Measurements from ENCODE around the gene CD200R1L. TPM values are rescaled to one million over a fixed set of nuclear protein-coding genes. Genes with fewer than 3 reads are reported as not detected.

The CD200R1L gene
- total and polyA plus RNA-seq, 2 experiments from 2014 or later = not detected

DNA sequence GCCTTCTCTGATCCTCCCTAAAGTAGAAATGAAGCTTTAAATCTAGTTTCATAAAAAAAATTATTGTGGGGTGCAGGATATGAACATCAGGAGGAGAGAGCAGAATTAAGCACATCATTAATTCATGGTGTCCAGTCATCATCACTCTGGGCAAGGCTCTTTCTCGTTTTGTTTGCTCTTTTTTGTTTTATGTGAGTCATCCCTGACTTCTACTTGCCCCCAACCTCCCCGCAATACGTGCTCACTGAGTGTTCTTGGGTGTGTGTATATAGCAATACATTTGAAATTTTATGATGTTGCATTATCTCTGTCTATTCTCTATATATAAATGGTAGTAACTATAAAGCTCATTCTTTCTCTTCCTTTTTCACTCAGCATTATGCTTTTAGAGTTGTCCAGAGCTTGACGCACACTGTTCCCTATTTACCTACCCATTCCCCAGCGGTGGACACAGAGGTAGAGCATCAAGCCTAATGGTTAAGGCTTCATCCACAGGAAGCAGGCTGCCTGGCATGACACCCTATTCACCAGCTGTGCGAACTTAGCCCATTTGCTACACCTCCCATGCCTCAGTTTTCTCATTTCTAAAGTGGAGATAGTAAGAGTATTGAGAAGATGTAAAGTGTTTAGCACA is 72.3 kb downstream of the CD200R1L start:
- no peak overlapping the region for H3K4me2 ChIP-seq
- H4K20me1 ChIP-seq (ENCODE audit: insufficient read depth, poor library complexity, severe bottlenecking) = no peaks in the 10 kb centered on the region
- H3K9me3 ChIP-seq (ENCODE audit: low read depth) = no peaks in the 10 kb centered on the region
- DNase-seq (ENCODE audit: low spot score) = no peak
- no peak overlapping the region for H2AFZ ChIP-seq
- no peaks in the 10 kb centered on the region for H3K4me1 ChIP-seq (ENCODE audit: insufficient read depth)
- H3K36me3 ChIP-seq (replicated peaks; ENCODE audit: insufficient read depth, low read depth) = no peaks in the 10 kb centered on the region
- H3K27me3 ChIP-seq = no peaks in the 10 kb centered on the region
- H3K4me3 ChIP-seq = no peak overlapping the region
- no peaks in the 10 kb centered on the region for H3K79me2 ChIP-seq
- H3K9me2 ChIP-seq (replicated peaks; ENCODE audit: insufficient read depth) = no peaks in the 10 kb centered on the region
- H3K27ac ChIP-seq = no peak overlapping the region
- no peak for TF ChIP-seq EZH2 (IDR thresholded peaks at IDR 0.05; ENCODE audit: borderline replicate concordance)
- TF ChIP-seq, protein P1, sequence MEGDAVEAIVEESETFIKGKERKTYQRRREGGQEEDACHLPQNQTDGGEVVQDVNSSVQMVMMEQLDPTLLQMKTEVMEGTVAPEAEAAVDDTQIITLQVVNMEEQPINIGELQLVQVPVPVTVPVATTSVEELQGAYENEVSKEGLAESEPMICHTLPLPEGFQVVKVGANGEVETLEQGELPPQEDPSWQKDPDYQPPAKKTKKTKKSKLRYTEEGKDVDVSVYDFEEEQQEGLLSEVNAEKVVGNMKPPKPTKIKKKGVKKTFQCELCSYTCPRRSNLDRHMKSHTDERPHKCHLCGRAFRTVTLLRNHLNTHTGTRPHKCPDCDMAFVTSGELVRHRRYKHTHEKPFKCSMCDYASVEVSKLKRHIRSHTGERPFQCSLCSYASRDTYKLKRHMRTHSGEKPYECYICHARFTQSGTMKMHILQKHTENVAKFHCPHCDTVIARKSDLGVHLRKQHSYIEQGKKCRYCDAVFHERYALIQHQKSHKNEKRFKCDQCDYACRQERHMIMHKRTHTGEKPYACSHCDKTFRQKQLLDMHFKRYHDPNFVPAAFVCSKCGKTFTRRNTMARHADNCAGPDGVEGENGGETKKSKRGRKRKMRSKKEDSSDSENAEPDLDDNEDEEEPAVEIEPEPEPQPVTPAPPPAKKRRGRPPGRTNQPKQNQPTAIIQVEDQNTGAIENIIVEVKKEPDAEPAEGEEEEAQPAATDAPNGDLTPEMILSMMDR (IDR thresholded peaks at IDR 0.05; ENCODE audit: poor library complexity) = no peak
- no peak for TF ChIP-seq EZH2phosphoT487 (IDR thresholded peaks at IDR 0.05; ENCODE audit: low read depth, severe bottlenecking, unreplicated experiment)
- WGBS (ENCODE audit: low lambda C conversion rate, missing lambda C conversion rate) = 69% methylated on average over 6 of the region's 6 CpGs

GRCh38 chr3:112773864-112774263 is 72.8 kb downstream of the CD200R1L start:
- no peak overlapping the region for H3K4me2 ChIP-seq
- WGBS (ENCODE audit: low lambda C conversion rate, missing lambda C conversion rate) = 83% methylated on average over 6 of the region's 6 CpGs
- DNase-seq (ENCODE audit: low spot score) = no peak
- no peaks in the 10 kb centered on the region for H3K9me3 ChIP-seq (ENCODE audit: low read depth)
- no peaks in the 10 kb centered on the region for H3K4me1 ChIP-seq (ENCODE audit: insufficient read depth)
- H3K4me3 ChIP-seq = no peak overlapping the region
- no peak overlapping the region for H3K27ac ChIP-seq
- no peak overlapping the region for H2AFZ ChIP-seq
- H3K27me3 ChIP-seq = no peaks in the 10 kb centered on the region
- no peaks in the 10 kb centered on the region for H3K36me3 ChIP-seq (replicated peaks; ENCODE audit: insufficient read depth, low read depth)
- H3K79me2 ChIP-seq = no peaks in the 10 kb centered on the region
- H4K20me1 ChIP-seq (ENCODE audit: insufficient read depth, poor library complexity, severe bottlenecking) = no peaks in the 10 kb centered on the region
- TF ChIP-seq EZH2 (IDR thresholded peaks at IDR 0.05; ENCODE audit: borderline replicate concordance) = no peak
- TF ChIP-seq EZH2phosphoT487 (IDR thresholded peaks at IDR 0.05; ENCODE audit: low read depth, severe bottlenecking, unreplicated experiment) = no peak
- TF ChIP-seq, protein P1 (IDR thresholded peaks at IDR 0.05; ENCODE audit: poor library complexity) = no peak
- H3K9me2 ChIP-seq (replicated peaks; ENCODE audit: insufficient read depth) = no peaks in the 10 kb centered on the region

- no peak overlapping the region for H3K4me2 ChIP-seq
- H3K27ac ChIP-seq = no peak overlapping the region
- H2AFZ ChIP-seq = no peak overlapping the region
- no peaks in the 10 kb centered on the region for H3K79me2 ChIP-seq
- no peak for DNase-seq (ENCODE audit: low spot score)
- H3K9me2 ChIP-seq (replicated peaks; ENCODE audit: insufficient read depth) = no peaks in the 10 kb centered on the region
- no peaks in the 10 kb centered on the region for H3K9me3 ChIP-seq (ENCODE audit: low read depth)
- 92% methylated on average over 2 of the region's 2 CpGs for WGBS (ENCODE audit: low lambda C conversion rate, missing lambda C conversion rate)
- no peak overlapping the region for H3K4me3 ChIP-seq
- no peaks in the 10 kb centered on the region for H3K4me1 ChIP-seq (ENCODE audit: insufficient read depth)
- no peaks in the 10 kb centered on the region for H4K20me1 ChIP-seq (ENCODE audit: insufficient read depth, poor library complexity, severe bottlenecking)
- TF ChIP-seq, protein P1 (IDR thresholded peaks at IDR 0.05; ENCODE audit: poor library complexity) = no peak
- TF ChIP-seq EZH2 (IDR thresholded peaks at IDR 0.05; ENCODE audit: borderline replicate concordance) (no peak), EZH2phosphoT487 (IDR thresholded peaks at IDR 0.05; ENCODE audit: low read depth, severe bottlenecking, unreplicated experiment) (no peak)
- H3K27me3 ChIP-seq = no peaks in the 10 kb centered on the region
- H3K36me3 ChIP-seq (replicated peaks; ENCODE audit: insufficient read depth, low read depth) = no peaks in the 10 kb centered on the region
These were observed 75.7 kb downstream of the CD200R1L start for GRCh38 chr3:112770951-112771350.
